ENCODE measurements around the gene IZUMO1R.

The IZUMO1R gene

DNA sequence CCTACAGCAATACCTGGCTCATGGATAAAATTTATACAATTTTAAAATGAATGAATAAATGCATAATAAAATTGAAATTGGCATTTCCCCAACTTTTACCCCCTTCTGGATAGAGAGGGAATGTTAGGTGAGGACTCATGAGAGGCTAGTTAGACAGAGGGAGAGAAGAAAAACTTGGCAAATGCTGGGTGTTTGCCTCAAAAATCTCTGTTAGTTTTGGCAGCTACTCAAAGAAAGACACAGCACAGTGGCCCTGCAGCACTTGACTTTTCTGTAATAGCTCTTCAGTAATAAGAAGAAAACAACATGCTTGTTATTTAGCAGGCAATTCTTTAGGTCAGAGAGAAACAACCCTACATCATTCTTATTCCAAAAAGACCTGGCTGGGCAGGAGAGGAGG is 20.7 kb upstream of the IZUMO1R start:
- H3K27ac ChIP-seq (ENCODE audit: low read length, poor library complexity, severe bottlenecking) = no peak overlapping the region
- no peak overlapping the region for H2BK120ac ChIP-seq (ENCODE audit: low read depth, low read length)
- no peaks in the 10 kb centered on the region for H3K4me1 ChIP-seq (ENCODE audit: control insufficient read depth, insufficient read depth, low read depth, low read length)
- H2BK5ac ChIP-seq (ENCODE audit: low read depth, low read length, poor library complexity, severe bottlenecking) = no peak overlapping the region
- no peak overlapping the region for H3K4me2 ChIP-seq (ENCODE audit: low read length, poor library complexity, severe bottlenecking)
- H2AFZ ChIP-seq (ENCODE audit: low read depth, low read length) = no peak overlapping the region
- H3K27me3 ChIP-seq (ENCODE audit: control insufficient read depth in 1 of 2, insufficient read depth in 1 of 2, low read length in 2 of 2) = no peaks in the 10 kb centered on the region
- no peaks in the 10 kb centered on the region for H3K36me3 ChIP-seq (ENCODE audit: control insufficient read depth in 1 of 2, insufficient read depth in 2 of 2, low read depth in 1 of 2, low read length in 2 of 2)
- no peaks in the 10 kb centered on the region for H3K79me1 ChIP-seq (replicated peaks; ENCODE audit: low read length, poor library complexity, severe bottlenecking)
- no peak overlapping the region for H2BK12ac ChIP-seq (ENCODE audit: low read length in 2 of 2)
- H3K9ac ChIP-seq (ENCODE audit: low read length) = no peak overlapping the region
- H2BK15ac ChIP-seq (ENCODE audit: low read depth, poor library complexity, severe bottlenecking) = no peak overlapping the region
- no peak overlapping the region for H4K91ac ChIP-seq (ENCODE audit: low read length)
- no peak for DNase-seq
- H3K23ac ChIP-seq (ENCODE audit: low read length in 2 of 2) = no peak overlapping the region
- no peak overlapping the region for H3K4me3 ChIP-seq (ENCODE audit: insufficient read depth in 1 of 2, low read depth in 1 of 2, low read length in 2 of 2)
- H3K4ac ChIP-seq (ENCODE audit: low read depth in 1 of 2, low read length in 2 of 2) = no peak overlapping the region
- H4K8ac ChIP-seq (ENCODE audit: low read length) = no peak overlapping the region
- H2AK5ac ChIP-seq (ENCODE audit: low read length, severe bottlenecking) = no peak overlapping the region
- no peak overlapping the region for H3K18ac ChIP-seq (ENCODE audit: low read depth in 1 of 2, low read length in 2 of 2)
- no peaks in the 10 kb centered on the region for H3K9me3 ChIP-seq (ENCODE audit: control insufficient read depth, low read length)
- H3K14ac ChIP-seq (ENCODE audit: low read length in 2 of 2) = no peak overlapping the region

DNA sequence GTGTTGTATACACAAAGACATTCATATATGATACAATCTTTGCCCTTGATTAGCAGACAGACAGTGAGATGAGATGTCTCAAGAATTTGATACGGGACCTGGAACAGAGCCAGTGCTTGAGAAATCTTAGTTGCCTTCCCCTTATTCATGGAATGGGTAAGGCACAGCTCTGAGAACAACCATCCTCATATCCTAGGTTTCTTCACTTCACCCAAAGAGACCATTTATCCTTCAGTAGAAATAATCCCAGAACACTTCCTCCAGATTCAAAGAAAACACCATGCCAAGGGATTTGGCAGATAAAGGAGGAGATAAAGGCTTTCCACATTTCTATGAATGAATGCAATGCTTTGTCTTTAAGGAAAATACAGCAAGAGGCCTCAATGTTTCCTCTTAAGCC is 8.8 kb upstream of the IZUMO1R start:
- WGBS = 92% methylated on average over 1 of the region's 1 CpG
- Histone ChIP-seq H3K4ac (ENCODE audit: low read depth in 1 of 2, low read length in 2 of 2) (no peak overlapping the region), H2BK120ac (ENCODE audit: low read depth, low read length) (no peak overlapping the region), H3K27ac (ENCODE audit: low read length, poor library complexity, severe bottlenecking) (no peak overlapping the region), H3K9ac (ENCODE audit: low read length) (no peak overlapping the region), H3K4me3 (ENCODE audit: insufficient read depth in 1 of 2, low read depth in 1 of 2, low read length in 2 of 2) (no peak overlapping the region), H3K36me3 (ENCODE audit: control insufficient read depth in 1 of 2, insufficient read depth in 2 of 2, low read depth in 1 of 2, low read length in 2 of 2) (no peaks in the 10 kb centered on the region), H3K23ac (ENCODE audit: low read length in 2 of 2) (no peak overlapping the region), H4K91ac (ENCODE audit: low read length) (no peak overlapping the region), H2BK12ac (ENCODE audit: low read length in 2 of 2) (no peak overlapping the region), H2BK5ac (ENCODE audit: low read depth, low read length, poor library complexity, severe bottlenecking) (no peak overlapping the region), H2AFZ (ENCODE audit: low read depth, low read length) (no peak overlapping the region), H2BK15ac (ENCODE audit: low read depth, poor library complexity, severe bottlenecking) (no peak overlapping the region), H3K79me1 (replicated peaks; ENCODE audit: low read length, poor library complexity, severe bottlenecking) (no peaks in the 10 kb centered on the region), H3K9me3 (ENCODE audit: control insufficient read depth, low read length) (peaks cover 7% of the 10 kb centered on the region), H3K4me1 (ENCODE audit: control insufficient read depth, insufficient read depth, low read depth, low read length) (no peaks in the 10 kb centered on the region), H3K14ac (ENCODE audit: low read length in 2 of 2) (no peak overlapping the region), H3K4me2 (ENCODE audit: low read length, poor library complexity, severe bottlenecking) (no peak overlapping the region), H3K27me3 (ENCODE audit: control insufficient read depth in 1 of 2, insufficient read depth in 1 of 2, low read length in 2 of 2) (peaks cover 0 to 7% of the 10 kb centered on the region in 2 experiments), H3K18ac (ENCODE audit: low read depth in 1 of 2, low read length in 2 of 2) (no peak overlapping the region), H2AK5ac (ENCODE audit: low read length, severe bottlenecking) (no peak overlapping the region), H4K8ac (ENCODE audit: low read length) (no peak overlapping the region)
- no peak for DNase-seq

DNA sequence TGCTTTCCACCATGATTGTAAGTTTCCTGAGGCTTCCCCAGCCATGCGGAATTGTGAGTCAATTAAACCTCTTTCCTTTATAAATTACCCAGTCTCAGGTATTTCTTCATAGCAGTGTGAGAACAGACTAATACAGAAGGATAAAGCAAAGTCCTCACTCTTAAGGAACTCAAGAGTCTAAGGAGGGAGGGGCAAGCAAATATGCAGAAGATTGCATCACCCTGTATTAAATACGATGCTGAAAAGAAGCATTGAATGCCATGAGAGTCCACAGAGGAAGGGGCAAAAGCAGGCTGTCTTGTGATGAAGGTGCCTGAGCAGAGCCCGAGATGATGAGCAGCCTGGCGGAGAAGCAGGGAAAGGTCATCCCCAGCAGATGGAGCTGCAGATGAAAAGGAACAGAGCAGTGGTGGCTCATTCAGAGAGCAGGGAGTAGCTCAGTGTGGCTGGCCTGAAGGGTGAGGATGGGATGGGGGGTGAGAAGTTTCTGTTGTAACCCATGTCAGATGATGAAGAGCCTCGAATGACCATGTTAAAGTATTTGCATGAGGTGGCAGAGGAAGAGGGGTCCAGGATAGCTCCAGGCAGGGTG is 6.3 kb upstream of the IZUMO1R start:
- H3K23ac ChIP-seq (ENCODE audit: low read length in 2 of 2) = no peak overlapping the region
- no peak overlapping the region for H4K8ac ChIP-seq (ENCODE audit: low read length)

GRCh38 chr11:94302776-94303175 is 1.6 kb upstream of the IZUMO1R start:
- Histone ChIP-seq H3K27ac (ENCODE audit: low read length, poor library complexity, severe bottlenecking) (no peak overlapping the region), H3K18ac (ENCODE audit: low read depth in 1 of 2, low read length in 2 of 2) (no peak overlapping the region), H4K8ac (ENCODE audit: low read length) (no peak overlapping the region), H3K9ac (ENCODE audit: low read length) (no peak overlapping the region), H2BK15ac (ENCODE audit: low read depth, poor library complexity, severe bottlenecking) (no peak overlapping the region), H2AK5ac (ENCODE audit: low read length, severe bottlenecking) (no peak overlapping the region), H3K14ac (ENCODE audit: low read length in 2 of 2) (no peak overlapping the region), H2BK120ac (ENCODE audit: low read depth, low read length) (no peak overlapping the region), H3K4me2 (ENCODE audit: low read length, poor library complexity, severe bottlenecking) (no peak overlapping the region), H3K36me3 (ENCODE audit: control insufficient read depth in 1 of 2, insufficient read depth in 2 of 2, low read depth in 1 of 2, low read length in 2 of 2) (no peaks in the 10 kb centered on the region), H2BK12ac (ENCODE audit: low read length in 2 of 2) (no peak overlapping the region), H3K79me1 (replicated peaks; ENCODE audit: low read length, poor library complexity, severe bottlenecking) (no peaks in the 10 kb centered on the region), H3K23ac (ENCODE audit: low read length in 2 of 2) (no peak overlapping the region), H3K4ac (ENCODE audit: low read depth in 1 of 2, low read length in 2 of 2) (no peak overlapping the region), H3K4me3 (ENCODE audit: insufficient read depth in 1 of 2, low read depth in 1 of 2, low read length in 2 of 2) (no peak overlapping the region), H2AFZ (ENCODE audit: low read depth, low read length) (no peak overlapping the region), H2BK5ac (ENCODE audit: low read depth, low read length, poor library complexity, severe bottlenecking) (no peak overlapping the region), H3K4me1 (ENCODE audit: control insufficient read depth, insufficient read depth, low read depth, low read length) (peaks cover 1% of the 10 kb centered on the region), H4K91ac (ENCODE audit: low read length) (no peak overlapping the region), H3K9me3 (ENCODE audit: control insufficient read depth, low read length) (no peaks in the 10 kb centered on the region), H3K27me3 (ENCODE audit: control insufficient read depth in 1 of 2, insufficient read depth in 1 of 2, low read length in 2 of 2) (peaks cover 0 to 8% of the 10 kb centered on the region in 2 experiments)
- WGBS = 25% methylated on average over 5 of the region's 5 CpGs
- no peak for DNase-seq

More for the DNA sequence above, 6.3 kb upstream of the IZUMO1R start:
- H2BK120ac ChIP-seq (ENCODE audit: low read depth, low read length) = no peak overlapping the region
- H2AK5ac ChIP-seq (ENCODE audit: low read length, severe bottlenecking) = no peak overlapping the region
- H2BK12ac ChIP-seq (ENCODE audit: low read length in 2 of 2) = no peak overlapping the region
- 67% methylated on average over 4 of the region's 5 CpGs for WGBS
- no peaks in the 10 kb centered on the region for H3K36me3 ChIP-seq (ENCODE audit: control insufficient read depth in 1 of 2, insufficient read depth in 2 of 2, low read depth in 1 of 2, low read length in 2 of 2)
- H3K14ac ChIP-seq (ENCODE audit: low read length in 2 of 2) = no peak overlapping the region
- no peaks in the 10 kb centered on the region for H3K9me3 ChIP-seq (ENCODE audit: control insufficient read depth, low read length)
- no peaks in the 10 kb centered on the region for H3K79me1 ChIP-seq (replicated peaks; ENCODE audit: low read length, poor library complexity, severe bottlenecking)
- H3K27me3 ChIP-seq (ENCODE audit: control insufficient read depth in 1 of 2, insufficient read depth in 1 of 2, low read length in 2 of 2) = peaks cover 3 to 7% of the 10 kb centered on the region in 2 experiments
- no peaks in the 10 kb centered on the region for H3K4me1 ChIP-seq (ENCODE audit: control insufficient read depth, insufficient read depth, low read depth, low read length)
- no peak overlapping the region for H4K91ac ChIP-seq (ENCODE audit: low read length)
- no peak overlapping the region for H3K4me2 ChIP-seq (ENCODE audit: low read length, poor library complexity, severe bottlenecking)
- no peak overlapping the region for H2BK5ac ChIP-seq (ENCODE audit: low read depth, low read length, poor library complexity, severe bottlenecking)
- no peak overlapping the region for H3K18ac ChIP-seq (ENCODE audit: low read depth in 1 of 2, low read length in 2 of 2)
- no peak overlapping the region for H3K9ac ChIP-seq (ENCODE audit: low read length)
- H3K27ac ChIP-seq (ENCODE audit: low read length, poor library complexity, severe bottlenecking) = no peak overlapping the region
- no peak overlapping the region for H3K4me3 ChIP-seq (ENCODE audit: insufficient read depth in 1 of 2, low read depth in 1 of 2, low read length in 2 of 2)
- no peak for DNase-seq
- no peak overlapping the region for H2AFZ ChIP-seq (ENCODE audit: low read depth, low read length)
- no peak overlapping the region for H3K4ac ChIP-seq (ENCODE audit: low read depth in 1 of 2, low read length in 2 of 2)
- no peak overlapping the region for H2BK15ac ChIP-seq (ENCODE audit: low read depth, poor library complexity, severe bottlenecking)

Data from mesenchymal stem cell (in vitro differentiated cells and primary cell).